Neural cell (in vitro differentiated cells): ENCODE measurements around the gene DALRD3. TPM values are rescaled to one million over a fixed set of nuclear protein-coding genes. Genes with fewer than 3 reads are reported as not detected.

ENCODE experiments used
- H2AFZ ChIP-seq: fragments of 200-600, 300-800 bp; sonication (generic), shearing (Covaris generic); 2 replicates; pipeline ENCODE4 v1.6.0; 2014; ENCODE audit warnings: low read depth, mild to moderate bottlenecking, antibody characterized with exemption, low read length, moderate library complexity
- H3F3A ChIP-seq: fragments of 200-600 bp; shearing (Covaris generic); 2 replicates; pipeline ENCODE4 v1.6.1; 2016; ENCODE audit warnings: mild to moderate bottlenecking, moderate library complexity, mixed read lengths, antibody characterized with exemption, low read length; ENCODE audit not compliant: insufficient read depth, poor library complexity, severe bottlenecking
- H3K27ac ChIP-seq: fragments of 200-600, 300-800 bp; sonication (generic), shearing (Covaris generic); 2 replicates; pipeline ENCODE4 v1.5.1; 2014; ENCODE audit warnings: mild to moderate bottlenecking, low read length, moderate library complexity
- H3K27me3 ChIP-seq: fragments of 300-800, 200-600 bp; sonication (generic), shearing (Covaris generic); 2 replicates; pipeline ENCODE4 v1.6.0; 2014; ENCODE audit warnings: mild to moderate bottlenecking, low read depth, low read length, moderate library complexity; ENCODE audit not compliant: insufficient read depth
- H3K36me3 ChIP-seq: fragments of 300-800, 200-600 bp; sonication (generic), shearing (Covaris generic); 2 replicates; pipeline ENCODE4 v1.5.1; 2014; ENCODE audit warnings: mild to moderate bottlenecking, antibody characterized with exemption, low read length, moderate library complexity; ENCODE audit not compliant: insufficient read depth
- H3K4me2 ChIP-seq: fragments of 300-800, 200-600 bp; sonication (generic), shearing (Covaris generic); 2 replicates; pipeline ENCODE4 v1.6.0; 2014; ENCODE audit warnings: mild to moderate bottlenecking, low read length
- H3K4me3 ChIP-seq: fragments of 300-800, 200-600 bp; sonication (generic), shearing (Covaris generic); 2 replicates; pipeline ENCODE4 v1.5.1; 2014; ENCODE audit warnings: mild to moderate bottlenecking, low read length, moderate library complexity
- H3K79me2 ChIP-seq: fragments of 200-600 bp; shearing (Covaris generic); replicated peaks from 2 replicates; pipeline ENCODE4 v1.6.0; 2014; ENCODE audit warnings: mild to moderate bottlenecking, low read length, moderate library complexity; ENCODE audit not compliant: insufficient read depth
- H3K9ac ChIP-seq: fragments of 300-800, 200-600 bp; sonication (generic), shearing (Covaris generic); 2 replicates; pipeline ENCODE4 v1.6.1; 2016; ENCODE audit warnings: mild to moderate bottlenecking, low read length, mixed read lengths
- H3K9me2 ChIP-seq: fragments of 200-600 bp; shearing (Covaris generic); 2 replicates; pipeline ENCODE4 v1.6.1; 2016; ENCODE audit warnings: mild to moderate bottlenecking, low read length, mixed read lengths; ENCODE audit not compliant: insufficient read depth
- H3K9me3 ChIP-seq: fragments of 200-600, 300-800 bp; sonication (generic), shearing (Covaris generic); 2 replicates; pipeline ENCODE4 v1.6.1; 2016; ENCODE audit warnings: mild to moderate bottlenecking, mixed run types, low read length, moderate library complexity, mixed read lengths
- H4K20me1 ChIP-seq: fragments of 200-600 bp; shearing (Covaris generic); 2 replicates; pipeline ENCODE4 v1.6.1; 2016; ENCODE audit warnings: mild to moderate bottlenecking, mixed run types; ENCODE audit not compliant: insufficient read depth
- CTCF ChIP-seq: fragments of 450-650 bp; IDR thresholded peaks from 2 replicates; pipeline ENCODE4 v1.5.1; 2014; ENCODE audit warnings: antibody characterized with exemption, mild to moderate bottlenecking, moderate library complexity; ENCODE audit not compliant: poor library complexity, severe bottlenecking
- EP300 ChIP-seq: fragments of 450-650 bp; conservative IDR thresholded peaks from 2 replicates; pipeline ENCODE4 v1.6.1; 2014; ENCODE audit warnings: antibody characterized with exemption, mild to moderate bottlenecking, moderate library complexity; ENCODE audit not compliant: poor library complexity, severe bottlenecking
- EZH2 ChIP-seq: fragments of 200-600, 300-800 bp; shearing (Covaris generic), sonication (generic); IDR thresholded peaks from 2 replicates; pipeline ENCODE4 v1.6.1; 2014; ENCODE audit warnings: antibody characterized with exemption, low read length, borderline replicate concordance, mild to moderate bottlenecking; ENCODE audit not compliant: insufficient read depth, poor library complexity, severe bottlenecking
- MXI1 ChIP-seq: fragments of 450-650 bp; conservative IDR thresholded peaks from 2 replicates; pipeline ENCODE4 v1.6.1; 2014; ENCODE audit warnings: antibody characterized with exemption, mild to moderate bottlenecking; ENCODE audit not compliant: poor library complexity, severe bottlenecking
- POLR2AphosphoS5 ChIP-seq: IDR thresholded peaks from 2 replicates; pipeline ENCODE4 v1.6.1; 2012
- RAD21 ChIP-seq: fragments of 450-650 bp; conservative IDR thresholded peaks from 2 replicates; pipeline ENCODE4 v1.6.1; 2014; ENCODE audit warnings: antibody characterized with exemption, mild to moderate bottlenecking, moderate library complexity
- REST ChIP-seq: IDR thresholded peaks from 2 replicates; pipeline ENCODE4 v1.6.1; 2012; ENCODE audit warnings: borderline replicate concordance
- SMC3 ChIP-seq: fragments of 450-650 bp; conservative IDR thresholded peaks from 2 replicates; pipeline ENCODE4 v1.6.1; 2014; ENCODE audit warnings: antibody characterized with exemption, mild to moderate bottlenecking, moderate library complexity; ENCODE audit not compliant: poor library complexity
- TAF1 ChIP-seq: IDR thresholded peaks from 2 replicates; pipeline ENCODE4 v1.6.1; 2012; ENCODE audit warnings: low read depth
- polyA plus RNA-seq: library from polyadenylated mRNA; depleted of rRNA; stranded (reverse); fragments of >200 nt; gene quantifications from 2 replicates; pipeline ENCODE4 v1.2.3, GENCODE V29; 2014

Gene DALRD3
- polyA plus RNA-seq, 1 donor from 2014 or later: 121 TPM

- TF ChIP-seq CTCF (no peak), EZH2 (no peak), EP300 (no peak), POLR2AphosphoS5 (peak; percentile 19), RAD21 (no peak), SMC3 (no peak)
- no peak overlapping the region for H3K4me2 ChIP-seq
These were observed 5.2 kb downstream of the DALRD3 start for GRCh38 chr3:49013113-49013737.

GRCh38 chr3:49012441-49013017 lies 5.9 kb downstream of the DALRD3 start:
- Histone ChIP-seq H3K4me3 (no peak overlapping the region), H2AFZ (no peak overlapping the region), H3K9me2 (no peaks in the 10 kb centered on the region), H3K27ac (no peak overlapping the region), H3F3A (no peaks in the 10 kb centered on the region), H3K27me3 (no peaks in the 10 kb centered on the region), H3K79me2 (peaks cover 53% of the 10 kb centered on the region), H3K4me2 (no peak overlapping the region), H3K9ac (no peak overlapping the region), H3K36me3 (no peaks in the 10 kb centered on the region), H3K9me3 (no peaks in the 10 kb centered on the region), H4K20me1 (peaks cover 13% of the 10 kb centered on the region)
- TF ChIP-seq RAD21 (no peak), SMC3 (no peak), REST (no peak), POLR2AphosphoS5 (no peak), EP300 (no peak), TAF1 (no peak), EZH2 (no peak), CTCF (no peak), MXI1 (no peak)

More at GRCh38 chr3:49013113-49013737, 5.2 kb downstream of the DALRD3 start:
- H3K9ac ChIP-seq: no peak overlapping the region
- no peaks in the 10 kb centered on the region for H3K9me3 ChIP-seq
- no peaks in the 10 kb centered on the region for H3F3A ChIP-seq
- H3K4me3 ChIP-seq: no peak overlapping the region
- no peaks in the 10 kb centered on the region for H3K36me3 ChIP-seq
- H2AFZ ChIP-seq: no peak overlapping the region
- no peak overlapping the region for H3K27ac ChIP-seq
- H4K20me1 ChIP-seq: peaks cover 13% of the 10 kb centered on the region
- H3K27me3 ChIP-seq: no peaks in the 10 kb centered on the region
- H3K79me2 ChIP-seq: peaks cover 47% of the 10 kb centered on the region
- no peaks in the 10 kb centered on the region for H3K9me2 ChIP-seq
